T-helper 9 cell (primary cell): ENCODE results near the gene KHNYN.
"Not testable (repeated sequence)": the region's sequence is repeated elsewhere in the genome, so short reads cannot be mapped to it uniquely, and the experiment has no call there.

Experiments
- DNase-seq: peaks from one replicate; pipeline ENCODE4 v3.0.0-alpha.2; 2020
- total RNA-seq, 2 donors: gene quantifications; one replicate each; lab custom pipeline; 2026; lab: John Stamatoyannopoulos, UW

Gene KHNYN
- total RNA-seq, result 307 to 423 reads per million in 2 donors

- DNase-seq, result peak; percentile 79
These were observed at the start of gene KHNYN, which contains the start of gene CBLN3 for GRCh38 chr14:24429395-24430142. Gene KHNYN (plus strand): TSS chr14:24429954. CDS start chr14:24430731, 777 bp downstream. Gene CBLN3 (minus strand): TSS chr14:24429668. CDS start chr14:24429054, 614 bp downstream.

DNA sequence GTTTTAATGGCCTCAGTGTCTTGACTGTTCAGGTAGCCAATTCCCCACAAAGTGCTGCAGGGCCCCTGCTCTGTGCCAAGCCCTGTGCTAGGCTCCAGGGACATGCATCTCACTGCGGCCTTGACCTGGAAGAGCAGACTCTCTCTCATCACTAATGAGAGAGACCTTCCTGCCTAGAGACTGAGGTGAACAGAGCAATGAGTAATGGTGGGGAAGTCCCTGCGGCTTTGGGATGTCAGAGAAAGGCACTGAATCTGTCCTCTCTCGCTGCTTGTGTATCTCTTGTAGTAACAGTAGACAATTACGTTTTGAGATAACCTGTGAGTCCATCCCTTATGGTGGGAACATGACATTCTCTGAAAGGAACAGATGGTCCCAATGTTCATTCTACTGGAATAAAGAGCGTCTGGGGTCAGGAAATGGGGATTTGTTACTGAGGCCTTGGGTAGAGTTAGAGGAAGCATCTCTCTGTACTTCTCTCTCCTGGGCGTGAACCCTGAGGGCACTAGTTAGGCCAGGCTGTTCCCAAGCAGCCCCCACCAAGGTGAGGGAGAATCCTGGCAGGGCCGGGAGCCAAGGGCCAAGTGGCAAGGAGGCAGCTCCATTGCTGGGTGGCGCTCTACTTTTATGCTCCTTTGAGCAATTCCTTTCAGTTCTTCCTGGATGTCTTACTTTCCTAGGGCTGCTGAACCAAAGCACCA is 48.2 kb upstream of the KHNYN start:
- no peak for DNase-seq

DNA sequence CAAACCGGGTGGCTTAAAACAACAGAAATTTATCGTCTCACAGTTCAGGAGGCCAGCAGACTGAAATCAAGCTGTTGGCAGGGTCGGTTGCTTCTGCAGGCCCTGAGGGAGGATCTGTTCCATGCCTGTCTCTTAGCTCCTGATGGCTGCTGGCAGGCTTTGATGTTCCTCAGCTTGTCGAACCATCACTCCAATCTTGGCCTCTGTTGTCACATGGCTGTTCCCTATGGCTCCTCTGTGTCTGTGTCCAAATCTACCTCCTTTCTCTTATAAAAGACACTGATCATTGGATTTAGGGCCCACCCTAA is 47.7 kb upstream of the KHNYN start:
- no peak for DNase-seq

GRCh38 chr14:24384169-24384568 is 45.6 kb upstream of the KHNYN start:
- DNase-seq, result no peak

DNA sequence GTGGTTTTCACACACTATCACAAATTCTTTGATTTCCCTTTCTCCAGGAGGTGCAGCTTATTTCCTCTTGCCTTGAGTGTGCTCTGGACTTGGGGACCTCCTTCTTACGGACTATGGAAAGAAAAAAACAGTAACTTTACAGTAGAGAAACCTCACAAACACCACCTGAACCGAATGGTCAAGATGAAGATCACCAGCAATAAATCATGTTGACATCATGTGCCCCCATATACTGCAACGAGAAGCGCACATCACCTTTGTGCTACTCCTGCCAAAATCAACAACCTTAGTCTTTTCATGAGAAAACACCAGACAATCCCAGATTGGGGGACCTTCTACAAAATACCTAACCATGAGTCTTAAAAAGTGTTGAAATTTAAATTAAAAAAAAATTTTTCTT is 44.2 kb upstream of the KHNYN start:
- no peak for DNase-seq

DNA sequence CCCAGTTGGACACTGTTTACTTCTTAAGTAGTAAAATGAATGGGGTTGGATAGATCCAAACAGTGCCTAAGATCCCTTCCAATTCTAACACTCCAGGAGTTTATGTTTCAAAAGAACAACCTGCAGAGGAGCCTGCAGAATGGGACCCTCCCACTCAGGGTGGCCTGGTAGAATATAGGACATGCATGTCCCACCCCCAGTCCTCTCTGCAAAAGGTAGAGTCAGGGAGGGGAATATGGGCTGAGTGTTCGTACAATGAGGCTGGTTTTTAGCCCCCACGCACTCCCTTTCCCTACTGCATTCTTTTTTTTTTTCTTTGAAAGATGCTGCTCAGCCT is 42.8 kb upstream of the KHNYN start:
- no peak for DNase-seq

GRCh38 chr14:24387579-24387978 is 42.2 kb upstream of the KHNYN start:
- not testable (repeated sequence) for DNase-seq

GRCh38 chr14:24388474-24389179 is 41.1 kb upstream of the KHNYN start:
- no peak for DNase-seq

GRCh38 chr14:24389226-24389848 is 40.4 kb upstream of the KHNYN start:
- no peak for DNase-seq

DNA sequence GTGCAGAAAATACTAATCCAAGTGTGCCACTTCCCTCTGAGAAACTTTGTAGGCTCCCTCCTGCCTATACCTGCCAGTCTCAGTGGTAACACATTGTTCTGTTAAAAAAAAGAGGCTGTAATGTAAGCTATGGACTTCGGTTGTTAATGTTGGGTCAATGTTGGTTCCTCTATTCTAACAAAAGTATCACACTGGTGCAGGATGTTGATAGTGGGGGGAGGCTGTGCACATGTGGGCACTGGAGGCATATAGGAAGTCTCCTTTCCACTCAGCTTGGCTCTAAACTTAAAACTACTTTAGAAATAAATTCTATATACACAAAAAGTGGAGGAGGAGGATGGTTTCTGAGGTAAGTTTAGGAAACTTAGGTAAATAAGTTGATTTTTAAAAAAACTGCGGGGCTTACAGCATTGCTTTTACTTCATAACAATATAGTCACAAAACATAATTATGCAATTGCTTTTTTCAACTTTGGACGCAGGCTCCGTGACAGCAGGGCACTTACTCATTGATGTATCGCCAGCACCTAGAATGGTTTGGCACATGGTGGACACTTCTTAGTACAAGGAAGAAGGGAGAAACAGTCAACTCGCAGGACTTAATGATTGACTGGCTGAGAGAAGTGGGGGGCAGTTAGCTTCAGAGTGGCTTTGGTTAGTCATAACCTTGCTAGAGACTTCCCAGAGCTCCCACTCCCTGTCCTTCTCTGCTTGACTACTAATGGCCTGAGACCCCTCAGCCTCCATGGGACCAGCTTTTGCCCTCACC is 38.9 kb upstream of the KHNYN start:
- no peak for DNase-seq

DNA sequence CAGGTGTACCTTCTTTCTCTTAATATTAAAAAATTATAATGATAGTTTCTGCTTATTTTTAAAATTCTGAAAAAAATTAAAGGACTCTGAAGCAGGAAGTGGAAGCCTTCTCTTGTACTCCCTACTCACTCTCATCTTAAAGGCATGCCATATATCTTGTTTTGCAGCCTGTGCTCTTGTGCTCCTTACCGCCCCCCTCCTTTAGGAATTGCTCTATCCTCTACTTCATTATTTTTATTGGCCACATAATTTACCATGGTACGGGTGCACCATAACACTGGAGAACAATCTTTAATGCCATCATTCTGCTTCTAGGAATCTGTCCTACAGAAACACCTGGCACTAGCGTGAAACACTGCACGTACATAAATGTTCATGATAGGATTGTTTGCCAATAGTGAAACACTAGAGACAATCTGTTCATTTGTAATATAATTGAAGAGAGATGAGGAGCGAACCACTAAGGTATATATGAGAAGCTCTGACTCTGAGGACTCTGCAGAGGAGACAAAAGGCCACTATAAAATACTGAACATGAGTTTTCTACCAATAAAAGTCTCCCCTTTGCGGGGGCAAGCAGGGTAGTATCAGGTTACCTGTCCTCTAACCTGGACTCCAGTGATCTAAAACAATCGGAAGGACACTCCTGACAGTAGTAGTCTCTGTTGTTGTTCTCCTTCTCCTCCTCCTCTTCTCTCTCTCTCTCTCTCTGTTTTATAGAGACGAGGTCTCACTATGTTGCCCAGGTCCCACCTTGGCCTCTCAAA is 37.2 kb upstream of the KHNYN start:
- no peak for DNase-seq

- no peak for DNase-seq
These were observed 35.5 kb upstream of the KHNYN start for GRCh38 chr14:24394275-24394674.

DNA sequence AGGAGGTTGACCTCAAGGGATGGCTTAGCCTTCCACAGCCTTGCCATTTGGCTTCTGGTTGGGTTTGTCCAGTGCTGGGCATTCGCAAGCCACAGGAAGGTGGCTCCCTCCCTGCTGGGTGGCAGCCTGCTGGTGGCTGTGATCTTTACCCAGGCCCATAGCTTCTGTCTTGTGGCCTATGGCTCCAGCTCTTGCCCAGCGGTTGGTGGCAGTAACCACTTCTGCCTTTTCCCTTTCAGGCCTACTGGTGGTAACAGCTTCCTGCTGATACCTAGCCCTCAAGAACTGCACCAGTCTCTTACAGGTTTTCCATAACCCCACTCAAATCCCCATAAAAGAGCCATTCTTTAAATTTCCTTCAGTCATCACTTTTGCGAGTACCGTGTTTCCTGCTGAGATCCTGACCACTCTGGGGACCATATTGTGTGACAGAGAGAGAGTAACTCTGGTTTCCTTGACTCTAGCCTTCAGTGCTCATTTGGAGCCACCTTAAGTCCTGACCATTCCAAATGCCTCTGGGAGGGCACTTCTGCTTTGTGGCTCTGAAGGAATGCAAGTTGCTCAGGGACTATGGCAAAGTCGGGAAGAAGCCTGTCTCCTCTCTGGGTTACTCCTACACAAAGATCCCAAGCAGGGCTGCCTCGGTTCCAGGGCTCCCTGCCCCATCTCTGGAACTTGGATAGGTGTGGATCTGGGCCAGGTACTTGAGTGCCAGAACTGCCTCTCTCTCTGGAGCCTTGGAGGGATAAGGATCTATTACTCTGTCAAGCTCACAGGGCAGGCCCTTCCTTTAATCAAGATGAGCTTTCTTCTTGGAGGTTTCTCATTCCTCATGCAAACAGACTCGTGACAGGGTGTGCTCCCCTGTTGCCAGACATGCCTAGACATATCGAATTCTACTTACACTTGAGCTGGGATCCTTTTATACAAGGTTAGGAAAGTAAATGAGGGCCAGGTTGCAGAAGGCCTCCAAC is 33.9 kb upstream of the KHNYN start:
- no peak for DNase-seq

DNA sequence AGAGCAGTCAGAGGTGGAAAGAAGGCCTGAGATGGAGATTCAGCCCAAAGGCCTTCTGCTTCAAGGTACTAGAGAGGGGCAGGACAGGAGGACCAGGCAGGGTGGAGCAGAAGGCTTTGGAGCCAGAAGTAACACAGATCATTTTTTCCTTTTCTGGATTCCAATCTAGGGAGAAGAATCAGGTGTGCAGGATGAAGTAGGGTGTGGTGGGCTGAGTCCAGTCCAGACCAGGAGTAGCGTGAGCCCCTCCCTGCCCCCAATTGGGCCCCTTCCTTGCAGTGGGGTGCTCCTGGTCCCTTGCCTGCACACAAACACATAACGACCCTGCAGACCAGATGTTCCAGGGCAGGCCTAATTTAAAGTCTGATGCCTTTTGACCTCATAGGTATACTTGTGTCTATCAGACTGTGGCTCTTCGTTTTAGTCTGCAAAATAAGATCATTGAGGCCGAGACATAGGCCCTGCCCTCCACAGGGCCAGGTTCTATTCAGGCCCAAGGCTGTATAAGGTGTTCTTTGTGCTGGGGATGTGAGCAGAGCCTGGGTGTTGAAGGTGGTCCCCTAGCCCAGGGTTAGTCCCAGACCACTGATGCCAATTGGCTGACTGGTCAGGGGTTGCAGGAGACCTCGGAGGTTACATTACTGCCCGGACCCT is 32.0 kb upstream of the KHNYN start:
- DNase-seq, result no peak

- no peak for DNase-seq
These were observed 31.5 kb upstream of the KHNYN start for GRCh38 chr14:24398293-24398652.

GRCh38 chr14:24398653-24399446 is 30.9 kb upstream of the KHNYN start, which contains the start of gene NYNRIN:
Gene NYNRIN (plus strand): TSS chr14:24399003. CDS start chr14:24399247, 244 bp downstream.
- DNase-seq, result peak; percentile 22

GRCh38 chr14:24399447-24399822 is 30.3 kb upstream of the KHNYN start:
- DNase-seq, result no peak

- no peak for DNase-seq
These were observed 29.6 kb upstream of the KHNYN start for GRCh38 chr14:24399999-24400718.
